Glutamatergic neuron (in vitro differentiated cells): ENCODE results near the gene ABCC9. TPM values are rescaled to one million over a fixed set of nuclear protein-coding genes. Genes with fewer than 3 reads are reported as not detected.

Experiments
- DNase-seq: peaks from one replicate; pipeline ENCODE4 v3.0.0; 2022
- H3K27ac Mint-ChIP-seq: one replicate; pipeline ENCODE4 v1.8.0; 2020; ENCODE audit warnings: mild to moderate bottlenecking, mixed read lengths, inconsistent platforms; ENCODE audit not compliant: unreplicated experiment
- H3K27me3 Mint-ChIP-seq: one replicate; pipeline ENCODE4 v1.8.0; 2020; ENCODE audit warnings: mild to moderate bottlenecking, moderate library complexity, mixed read lengths, inconsistent platforms; ENCODE audit not compliant: unreplicated experiment
- H3K36me3 Mint-ChIP-seq: one replicate; pipeline ENCODE4 v1.8.0; 2020; ENCODE audit warnings: mild to moderate bottlenecking, mixed read lengths, inconsistent platforms; ENCODE audit not compliant: unreplicated experiment
- H3K4me1 Mint-ChIP-seq: one replicate; pipeline ENCODE4 v1.8.0; 2020; ENCODE audit warnings: mild to moderate bottlenecking, low read depth, mixed read lengths, inconsistent platforms; ENCODE audit not compliant: unreplicated experiment
- H3K4me3 Mint-ChIP-seq: one replicate; pipeline ENCODE4 v1.8.0; 2020; ENCODE audit warnings: mild to moderate bottlenecking, mixed read lengths, inconsistent platforms; ENCODE audit not compliant: unreplicated experiment
- H3K9me3 Mint-ChIP-seq: one replicate; pipeline ENCODE4 v1.8.0; 2020; ENCODE audit warnings: mild to moderate bottlenecking, moderate library complexity, mixed read lengths, inconsistent platforms; ENCODE audit not compliant: unreplicated experiment
- total RNA-seq: library from RNA; stranded (reverse); fragmentation: NEBNext Ultra II Directional; extraction: Animal tissue kit (Norgen Biotek cat#: 25700); gene quantifications from one replicate; pipeline ENCODE4 v1.2.1, GENCODE V29; 2021; ENCODE audit not compliant: unreplicated experiment
- TF ChIP-seq, protein P1 (sequence below): fragments of 200-600 bp; sonication (generic); IDR thresholded peaks from one replicate; pipeline ENCODE4 v1.5.0; 2021; ENCODE audit not compliant: partially characterized antibody, unreplicated experiment

Gene ABCC9
- total RNA-seq, 1 donor from 2014 or later: 17.7 TPM

- peaks cover 20% of the 10 kb centered on the region for H3K36me3 Mint-ChIP-seq
- TF ChIP-seq, protein P1, sequence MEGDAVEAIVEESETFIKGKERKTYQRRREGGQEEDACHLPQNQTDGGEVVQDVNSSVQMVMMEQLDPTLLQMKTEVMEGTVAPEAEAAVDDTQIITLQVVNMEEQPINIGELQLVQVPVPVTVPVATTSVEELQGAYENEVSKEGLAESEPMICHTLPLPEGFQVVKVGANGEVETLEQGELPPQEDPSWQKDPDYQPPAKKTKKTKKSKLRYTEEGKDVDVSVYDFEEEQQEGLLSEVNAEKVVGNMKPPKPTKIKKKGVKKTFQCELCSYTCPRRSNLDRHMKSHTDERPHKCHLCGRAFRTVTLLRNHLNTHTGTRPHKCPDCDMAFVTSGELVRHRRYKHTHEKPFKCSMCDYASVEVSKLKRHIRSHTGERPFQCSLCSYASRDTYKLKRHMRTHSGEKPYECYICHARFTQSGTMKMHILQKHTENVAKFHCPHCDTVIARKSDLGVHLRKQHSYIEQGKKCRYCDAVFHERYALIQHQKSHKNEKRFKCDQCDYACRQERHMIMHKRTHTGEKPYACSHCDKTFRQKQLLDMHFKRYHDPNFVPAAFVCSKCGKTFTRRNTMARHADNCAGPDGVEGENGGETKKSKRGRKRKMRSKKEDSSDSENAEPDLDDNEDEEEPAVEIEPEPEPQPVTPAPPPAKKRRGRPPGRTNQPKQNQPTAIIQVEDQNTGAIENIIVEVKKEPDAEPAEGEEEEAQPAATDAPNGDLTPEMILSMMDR: no peak
- H3K4me1 Mint-ChIP-seq: no peaks in the 10 kb centered on the region
- H3K4me3 Mint-ChIP-seq: no peak overlapping the region
- H3K27ac Mint-ChIP-seq: no peak overlapping the region
- H3K27me3 Mint-ChIP-seq: peaks cover 1% of the 10 kb centered on the region
- no peak for DNase-seq
- H3K9me3 Mint-ChIP-seq: peaks cover 3% of the 10 kb centered on the region
Measured at GRCh38 chr12:21950649-21951048, 9.4 kb upstream of the ABCC9 start.

DNA sequence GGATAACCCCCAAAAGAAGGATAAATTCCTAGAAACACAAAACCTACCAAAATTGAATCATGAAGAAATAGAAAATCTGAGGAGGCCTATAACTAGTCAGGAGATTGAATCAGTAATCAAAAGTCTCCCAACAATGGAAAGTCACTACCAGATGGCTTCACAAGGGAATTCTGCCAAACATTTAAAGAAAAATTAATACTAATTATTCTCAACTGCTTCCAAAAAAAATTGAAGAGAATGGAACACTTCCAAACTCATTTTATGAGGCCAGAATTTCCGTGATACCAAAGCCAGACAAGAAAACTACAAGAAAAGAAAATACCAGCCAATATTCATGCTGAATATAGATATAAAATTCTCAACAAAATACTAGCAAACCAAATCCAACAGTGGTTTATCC lies 7.8 kb upstream of the ABCC9 start:
- Mint-ChIP-seq H3K27ac (no peak overlapping the region), H3K4me1 (no peaks in the 10 kb centered on the region), H3K9me3 (peaks cover 5% of the 10 kb centered on the region), H3K4me3 (no peak overlapping the region), H3K36me3 (peaks cover 25% of the 10 kb centered on the region), H3K27me3 (no peaks in the 10 kb centered on the region)
- TF ChIP-seq, protein P1: no peak
- DNase-seq: no peak

DNA sequence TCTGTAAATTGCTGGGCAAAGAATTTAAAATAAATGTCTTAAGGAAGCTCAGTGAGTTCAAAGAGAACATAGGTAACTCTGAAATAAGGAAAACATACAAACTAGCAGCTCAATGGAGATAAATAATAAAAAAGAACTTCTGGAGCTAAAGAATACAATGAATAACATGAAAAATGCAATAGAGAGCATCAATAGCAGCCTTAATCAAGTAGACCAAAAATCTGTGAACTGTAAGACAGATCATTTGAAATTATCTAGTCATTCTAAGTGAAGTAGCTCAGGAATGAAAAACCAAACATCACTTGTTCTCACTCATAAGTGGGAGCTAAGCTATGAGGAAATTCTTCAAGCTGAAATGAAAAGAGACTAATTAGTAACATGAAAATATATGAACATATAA lies 5.8 kb upstream of the ABCC9 start:
- Mint-ChIP-seq H3K9me3 (peaks cover 5% of the 10 kb centered on the region), H3K27ac (no peak overlapping the region), H3K4me1 (no peaks in the 10 kb centered on the region), H3K4me3 (no peak overlapping the region), H3K27me3 (no peaks in the 10 kb centered on the region), H3K36me3 (peaks cover 25% of the 10 kb centered on the region)
- TF ChIP-seq, protein P1: no peak
- no peak for DNase-seq

DNA sequence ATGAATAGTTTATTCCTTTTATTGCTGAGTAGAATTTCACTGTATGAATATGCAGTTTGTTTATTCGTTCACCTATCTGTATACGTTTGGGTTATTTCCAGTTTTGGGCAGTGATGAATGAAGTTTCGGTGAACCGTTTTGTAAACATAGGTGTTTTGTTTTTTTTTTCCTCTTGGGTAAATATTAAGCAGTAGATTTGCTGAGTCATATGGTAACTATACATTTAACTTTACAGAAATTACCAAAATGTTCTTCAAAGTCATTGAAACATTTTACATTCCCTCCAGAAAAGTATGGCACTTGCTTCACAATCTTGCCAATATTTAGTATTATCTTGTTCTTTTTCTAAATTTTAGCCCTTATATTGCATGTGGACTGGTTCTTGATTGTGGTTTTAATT lies 3.8 kb upstream of the ABCC9 start:
- peaks cover 10% of the 10 kb centered on the region for H3K27me3 Mint-ChIP-seq
- TF ChIP-seq, protein P1: no peak

DNA sequence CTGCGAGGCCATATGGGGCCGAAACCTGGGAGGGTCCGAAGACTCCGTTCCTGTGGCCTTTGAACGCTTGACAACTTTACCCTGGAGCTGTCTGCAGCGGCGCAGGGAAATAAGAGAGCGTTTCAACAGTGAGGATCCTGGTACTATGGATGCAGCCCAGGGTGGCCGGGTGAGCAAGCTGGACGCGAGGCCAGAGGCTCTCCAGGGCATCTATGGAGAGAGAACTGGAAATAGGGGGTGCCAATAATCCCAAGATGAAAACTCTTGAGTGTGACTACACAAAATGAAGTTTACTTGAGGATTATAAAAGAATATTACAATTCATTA lies 1.1 kb upstream of the ABCC9 start:
- H3K4me1 Mint-ChIP-seq: peaks cover 29% of the 10 kb centered on the region
- no peak for DNase-seq
- no peak overlapping the region for H3K27ac Mint-ChIP-seq
- peaks cover 15% of the 10 kb centered on the region for H3K27me3 Mint-ChIP-seq
- TF ChIP-seq, protein P1: no peak
- peak overlapping the region; percentile 89 for H3K4me3 Mint-ChIP-seq
- H3K9me3 Mint-ChIP-seq: peaks cover 9% of the 10 kb centered on the region
- H3K36me3 Mint-ChIP-seq: peaks cover 17% of the 10 kb centered on the region

More for the DNA sequence above, 3.8 kb upstream of the ABCC9 start:
- Mint-ChIP-seq H3K4me3 (no peak overlapping the region), H3K9me3 (peaks cover 9% of the 10 kb centered on the region), H3K4me1 (peaks cover 10% of the 10 kb centered on the region), H3K27ac (no peak overlapping the region), H3K36me3 (peaks cover 19% of the 10 kb centered on the region)
- DNase-seq: no peak
